Measurements from ENCODE around the gene SYT2. TPM values are rescaled to one million over a fixed set of nuclear protein-coding genes. Genes with fewer than 3 reads are reported as not detected.
"Not testable (repeated sequence)": the region's sequence is repeated elsewhere in the genome, so short reads cannot be mapped to it uniquely, and the experiment has no call there.

Gene SYT2
- total RNA-seq, 1 donor from 2014 or later: 0.07 TPM

- H3K4me3 Mint-ChIP-seq (ENCODE audit: unreplicated experiment): no peak overlapping the region
- no peak for DNase-seq (ENCODE audit: low spot score)
- H3K27ac Mint-ChIP-seq (ENCODE audit: unreplicated experiment): no peak overlapping the region
- no peaks in the 10 kb centered on the region for H3K9me3 Mint-ChIP-seq (ENCODE audit: low read depth)
- peaks cover 62% of the 10 kb centered on the region for H3K27me3 Mint-ChIP-seq (ENCODE audit: low read depth)
- H3K36me3 Mint-ChIP-seq (ENCODE audit: low read depth): no peaks in the 10 kb centered on the region
- H3K4me1 Mint-ChIP-seq (ENCODE audit: low read depth): peaks cover 7% of the 10 kb centered on the region
- no peak for TF ChIP-seq CTCF (IDR thresholded peaks at IDR 0.05)
These were observed 72.1 kb downstream of the SYT2 start for GRCh38 chr1:202638019-202638700.

GRCh38 chr1:202637321-202638018, 72.8 kb downstream of the SYT2 start:
- not testable (repeated sequence) for H3K4me1 Mint-ChIP-seq (ENCODE audit: low read depth); H3K9me3 Mint-ChIP-seq (ENCODE audit: low read depth); H3K27ac Mint-ChIP-seq (ENCODE audit: unreplicated experiment); DNase-seq (ENCODE audit: low spot score); H3K36me3 Mint-ChIP-seq (ENCODE audit: low read depth); H3K4me3 Mint-ChIP-seq (ENCODE audit: unreplicated experiment)
- peaks cover 58% of the 10 kb centered on the region for H3K27me3 Mint-ChIP-seq (ENCODE audit: low read depth)

GRCh38 chr1:202636171-202636570, 74.1 kb downstream of the SYT2 start:
- not testable (repeated sequence) for H3K36me3 Mint-ChIP-seq (ENCODE audit: low read depth); H3K27ac Mint-ChIP-seq (ENCODE audit: unreplicated experiment); H3K9me3 Mint-ChIP-seq (ENCODE audit: low read depth); DNase-seq (ENCODE audit: low spot score); H3K4me1 Mint-ChIP-seq (ENCODE audit: low read depth); H3K4me3 Mint-ChIP-seq (ENCODE audit: unreplicated experiment)
- H3K27me3 Mint-ChIP-seq (ENCODE audit: low read depth): peaks cover 55% of the 10 kb centered on the region

GRCh38 chr1:202632241-202632640, 78.0 kb downstream of the SYT2 start:
- no peaks in the 10 kb centered on the region for H3K9me3 Mint-ChIP-seq (ENCODE audit: low read depth)
- no peak overlapping the region for H3K27ac Mint-ChIP-seq (ENCODE audit: unreplicated experiment)
- no peak overlapping the region for H3K4me3 Mint-ChIP-seq (ENCODE audit: unreplicated experiment)
- H3K27me3 Mint-ChIP-seq (ENCODE audit: low read depth): peaks cover 49% of the 10 kb centered on the region
- no peak for TF ChIP-seq CTCF (IDR thresholded peaks at IDR 0.05)
- no peaks in the 10 kb centered on the region for H3K4me1 Mint-ChIP-seq (ENCODE audit: low read depth)
- no peaks in the 10 kb centered on the region for H3K36me3 Mint-ChIP-seq (ENCODE audit: low read depth)
- peak; percentile 50 for DNase-seq (ENCODE audit: low spot score)

- Mint-ChIP-seq H3K36me3 (ENCODE audit: low read depth) (no peaks in the 10 kb centered on the region), H3K9me3 (ENCODE audit: low read depth) (no peaks in the 10 kb centered on the region), H3K27me3 (ENCODE audit: low read depth) (peaks cover 46% of the 10 kb centered on the region), H3K4me1 (ENCODE audit: low read depth) (no peaks in the 10 kb centered on the region), H3K4me3 (ENCODE audit: unreplicated experiment) (no peak overlapping the region), H3K27ac (ENCODE audit: unreplicated experiment) (no peak overlapping the region)
- no peak for TF ChIP-seq CTCF (IDR thresholded peaks at IDR 0.05)
- peak; percentile 38 for DNase-seq (ENCODE audit: low spot score)
These were observed 79.0 kb downstream of the SYT2 start for GRCh38 chr1:202631076-202631923.

- Mint-ChIP-seq H3K27me3 (ENCODE audit: low read depth) (peaks cover 39% of the 10 kb centered on the region), H3K4me1 (ENCODE audit: low read depth) (no peaks in the 10 kb centered on the region), H3K36me3 (ENCODE audit: low read depth) (no peaks in the 10 kb centered on the region), H3K9me3 (ENCODE audit: low read depth) (no peaks in the 10 kb centered on the region), H3K27ac (ENCODE audit: unreplicated experiment) (no peak overlapping the region), H3K4me3 (ENCODE audit: unreplicated experiment) (no peak overlapping the region)
- TF ChIP-seq CTCF (IDR thresholded peaks at IDR 0.05): no peak
- peak; percentile 58 for DNase-seq (ENCODE audit: low spot score)
These were observed 79.7 kb downstream of the SYT2 start for GRCh38 chr1:202630541-202630940.

GRCh38 chr1:202630096-202630495, 80.2 kb downstream of the SYT2 start:
- H3K27me3 Mint-ChIP-seq (ENCODE audit: low read depth): peaks cover 35% of the 10 kb centered on the region
- not testable (repeated sequence) for H3K4me1 Mint-ChIP-seq (ENCODE audit: low read depth); H3K27ac Mint-ChIP-seq (ENCODE audit: unreplicated experiment); H3K36me3 Mint-ChIP-seq (ENCODE audit: low read depth); H3K9me3 Mint-ChIP-seq (ENCODE audit: low read depth); H3K4me3 Mint-ChIP-seq (ENCODE audit: unreplicated experiment)
- DNase-seq (ENCODE audit: low spot score): peak; percentile 37

GRCh38 chr1:202629257-202629811, 80.9 kb downstream of the SYT2 start:
- H3K4me1 Mint-ChIP-seq (ENCODE audit: low read depth); H3K27ac Mint-ChIP-seq (ENCODE audit: unreplicated experiment); H3K36me3 Mint-ChIP-seq (ENCODE audit: low read depth); H3K4me3 Mint-ChIP-seq (ENCODE audit: unreplicated experiment); H3K9me3 Mint-ChIP-seq (ENCODE audit: low read depth): not testable (repeated sequence)
- H3K27me3 Mint-ChIP-seq (ENCODE audit: low read depth): peaks cover 30% of the 10 kb centered on the region
- DNase-seq (ENCODE audit: low spot score): peak; percentile 26

Data from chondrocyte (in vitro differentiated cells).